ENCODE data around the gene TDRD3. TPM values are rescaled to one million over a fixed set of nuclear protein-coding genes. Genes with fewer than 3 reads are reported as not detected.

Gene TDRD3
- total RNA-seq, 2 donors from 2014 or later, result 21.0 to 25.9 TPM

DNA sequence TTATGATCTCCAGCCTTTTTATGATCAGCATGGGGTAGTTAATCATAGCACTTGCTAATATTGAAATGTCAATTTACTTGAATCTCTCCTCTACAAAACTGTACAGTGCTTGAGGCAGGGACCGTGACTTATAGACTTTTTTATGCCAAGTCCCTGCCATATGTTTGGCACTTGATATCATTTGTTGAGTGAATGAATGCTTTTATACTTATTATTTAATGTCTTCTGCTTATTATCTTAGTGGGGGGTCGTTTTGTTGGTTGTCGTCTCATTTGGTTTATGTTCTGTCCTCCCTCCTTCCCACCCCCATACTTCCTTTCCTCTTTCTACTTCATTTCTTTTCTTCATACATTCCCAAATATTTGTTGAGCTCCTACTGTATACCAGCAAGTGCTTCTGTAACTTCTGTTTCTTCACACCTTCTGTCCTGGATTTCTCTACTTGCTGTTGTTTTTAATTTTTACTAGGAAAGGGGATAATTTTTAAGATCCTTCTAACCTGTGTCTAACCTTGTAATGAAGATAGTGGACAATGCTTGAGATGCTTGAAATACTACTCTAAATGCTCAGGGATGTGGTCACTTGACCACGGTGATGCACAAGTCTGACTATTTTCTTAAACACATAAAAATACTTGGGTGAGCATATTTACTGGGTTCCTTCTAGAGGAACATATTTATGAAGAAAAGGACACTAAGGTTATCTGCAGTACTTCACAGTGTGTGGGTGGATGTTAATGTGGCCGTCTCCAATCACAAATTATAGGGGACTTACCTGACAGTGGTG is 223.8 kb downstream of the TDRD3 start:
- Histone ChIP-seq H3K4me3 (no peak overlapping the region), H3K27me3 (no peaks in the 10 kb centered on the region), H3K36me3 (no peaks in the 10 kb centered on the region), H3K27ac (no peak overlapping the region), H3K9me3 (no peaks in the 10 kb centered on the region), H3K9ac (ENCODE audit: low read depth in 2 of 2, low read length in 2 of 2) (no peak overlapping the region), H3K4me1 (no peaks in the 10 kb centered on the region)
- DNase-seq, result no peak
- intact Hi-C loops (cut with DNase I), result no loop called here
- TF ChIP-seq, protein P1, sequence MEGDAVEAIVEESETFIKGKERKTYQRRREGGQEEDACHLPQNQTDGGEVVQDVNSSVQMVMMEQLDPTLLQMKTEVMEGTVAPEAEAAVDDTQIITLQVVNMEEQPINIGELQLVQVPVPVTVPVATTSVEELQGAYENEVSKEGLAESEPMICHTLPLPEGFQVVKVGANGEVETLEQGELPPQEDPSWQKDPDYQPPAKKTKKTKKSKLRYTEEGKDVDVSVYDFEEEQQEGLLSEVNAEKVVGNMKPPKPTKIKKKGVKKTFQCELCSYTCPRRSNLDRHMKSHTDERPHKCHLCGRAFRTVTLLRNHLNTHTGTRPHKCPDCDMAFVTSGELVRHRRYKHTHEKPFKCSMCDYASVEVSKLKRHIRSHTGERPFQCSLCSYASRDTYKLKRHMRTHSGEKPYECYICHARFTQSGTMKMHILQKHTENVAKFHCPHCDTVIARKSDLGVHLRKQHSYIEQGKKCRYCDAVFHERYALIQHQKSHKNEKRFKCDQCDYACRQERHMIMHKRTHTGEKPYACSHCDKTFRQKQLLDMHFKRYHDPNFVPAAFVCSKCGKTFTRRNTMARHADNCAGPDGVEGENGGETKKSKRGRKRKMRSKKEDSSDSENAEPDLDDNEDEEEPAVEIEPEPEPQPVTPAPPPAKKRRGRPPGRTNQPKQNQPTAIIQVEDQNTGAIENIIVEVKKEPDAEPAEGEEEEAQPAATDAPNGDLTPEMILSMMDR (IDR thresholded peaks at IDR 0.05), result no peak

DNA sequence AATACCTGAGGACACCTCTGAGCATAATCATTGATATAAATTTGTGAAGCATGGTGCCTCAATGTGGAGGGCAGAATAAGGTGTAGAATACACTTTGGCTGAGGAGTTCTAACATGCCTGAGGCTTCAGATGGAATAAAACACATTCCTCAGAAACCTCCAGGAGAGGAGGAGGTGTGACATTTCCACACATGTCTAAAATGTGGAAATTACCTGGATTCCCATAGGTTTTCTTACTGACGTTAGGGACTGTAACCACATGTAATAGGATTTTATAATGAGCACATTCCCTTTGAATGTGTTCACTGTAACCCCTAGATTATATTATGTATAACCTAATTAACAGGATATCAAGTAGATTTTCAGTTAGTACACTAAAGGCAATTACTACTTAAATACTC is 226.1 kb downstream of the TDRD3 start:
- no peaks in the 10 kb centered on the region for H3K36me3 ChIP-seq
- H3K9me3 ChIP-seq, result no peaks in the 10 kb centered on the region
- H3K4me3 ChIP-seq, result no peak overlapping the region
- intact Hi-C loops (cut with DNase I), result no loop called here
- no peak for DNase-seq
- H3K9ac ChIP-seq (ENCODE audit: low read depth in 2 of 2, low read length in 2 of 2), result no peak overlapping the region
- no peak overlapping the region for H3K27ac ChIP-seq
- H3K27me3 ChIP-seq, result no peaks in the 10 kb centered on the region
- TF ChIP-seq, protein P1 (IDR thresholded peaks at IDR 0.05), result no peak
- no peaks in the 10 kb centered on the region for H3K4me1 ChIP-seq

Other genes starting within 250 kb of the TDRD3 start
- 10 to 100 TPM in 1 of 2 donors, 1 to 10 TPM in 1; 5.1 to 14.5 TPM for gene DIAPH3, start 233.3 kb upstream of the TDRD3 start, total RNA-seq

Measured in colonic mucosa (tissue), 4 donors.